ENCODE data around the gene ABCE1.

- TF ChIP-seq CTCF (conservative IDR thresholded peaks at IDR 0.05; ENCODE audit: low read depth in 2 of 2) (no peak), ZNF462 (CRISPR knock-in tag; IDR thresholded peaks at IDR 0.05) (no peak), REST (IDR thresholded peaks at IDR 0.05; ENCODE audit: unreplicated experiment) (no peak), EZH2 (IDR thresholded peaks at IDR 0.05; ENCODE audit: low read depth, unreplicated experiment) (no peak), POLR2AphosphoS5 (IDR thresholded peaks at IDR 0.05; ENCODE audit: low read depth) (no peak)
These were observed 14.1 kb upstream of the ABCE1 start for GRCh38 chr4:145083891-145084605.
